NCI-H1092 (cell line): ENCODE results near the gene AGBL1.

ENCODE experiments used
- DNase-seq: peaks from one replicate; lab custom pipeline; 2025; lab: John Stamatoyannopoulos, UW

Gene AGBL1

DNA sequence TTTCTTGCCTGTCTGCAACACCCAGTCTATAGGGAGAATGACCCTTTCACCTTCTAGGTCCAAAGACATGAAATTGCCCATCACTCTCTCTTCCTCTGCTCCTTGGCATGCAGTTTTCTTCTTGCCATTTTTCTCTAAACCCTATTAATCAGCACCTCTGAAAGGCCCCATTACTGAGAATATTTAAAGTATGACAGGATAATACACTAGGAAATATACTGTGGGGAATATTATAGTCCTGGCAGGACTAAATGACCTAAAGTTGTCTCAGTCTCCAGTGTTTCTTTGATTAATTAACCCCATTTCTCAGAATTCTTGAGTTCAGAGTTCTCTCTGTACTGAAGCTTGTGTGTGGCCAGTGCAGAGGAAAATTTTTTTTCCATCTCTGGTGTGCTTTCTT, 730.7 kb downstream of the AGBL1 start:
- no peak for DNase-seq

GRCh38 chr15:86813892-86814291, 734.2 kb downstream of the AGBL1 start:
- DNase-seq: no peak

DNA sequence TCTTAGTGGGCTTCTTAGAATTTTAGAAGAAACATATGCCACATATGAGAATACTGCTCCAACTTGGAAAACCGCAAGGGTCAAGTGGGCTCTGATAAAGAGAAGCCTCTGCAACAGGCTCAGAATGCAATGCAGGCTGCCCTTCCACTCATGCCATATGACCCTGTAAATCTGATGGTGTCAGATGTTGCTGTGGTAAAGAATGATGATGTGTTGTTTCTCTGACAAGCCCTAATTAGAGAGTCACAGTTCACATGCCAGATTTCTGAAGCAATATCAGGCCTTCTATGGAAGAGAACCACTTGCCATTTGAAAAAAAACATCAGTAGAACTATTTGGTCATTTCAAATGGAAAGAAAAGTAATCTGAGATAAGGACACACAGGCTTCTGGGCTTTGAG, 749.6 kb downstream of the AGBL1 start:
- no peak for DNase-seq

DNA sequence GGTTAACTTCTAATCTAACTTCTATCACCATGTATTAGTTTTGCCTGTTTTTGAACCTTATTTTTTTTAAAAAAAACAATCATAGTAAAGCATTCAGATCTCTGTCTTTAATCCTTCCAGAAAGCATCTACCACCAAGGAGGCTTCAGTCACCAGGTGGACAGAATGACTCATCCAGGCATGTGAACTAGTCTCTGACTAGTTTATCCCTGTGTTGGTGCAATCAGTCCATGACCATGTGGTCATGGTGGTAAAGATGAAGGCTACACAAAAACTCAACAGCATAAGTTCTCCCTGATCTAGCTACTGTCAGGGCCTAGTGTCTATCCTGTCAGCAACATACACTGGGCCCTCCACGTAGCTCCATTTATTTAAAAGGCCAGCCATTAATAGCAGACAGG, 750.6 kb downstream of the AGBL1 start:
- DNase-seq: no peak

DNA sequence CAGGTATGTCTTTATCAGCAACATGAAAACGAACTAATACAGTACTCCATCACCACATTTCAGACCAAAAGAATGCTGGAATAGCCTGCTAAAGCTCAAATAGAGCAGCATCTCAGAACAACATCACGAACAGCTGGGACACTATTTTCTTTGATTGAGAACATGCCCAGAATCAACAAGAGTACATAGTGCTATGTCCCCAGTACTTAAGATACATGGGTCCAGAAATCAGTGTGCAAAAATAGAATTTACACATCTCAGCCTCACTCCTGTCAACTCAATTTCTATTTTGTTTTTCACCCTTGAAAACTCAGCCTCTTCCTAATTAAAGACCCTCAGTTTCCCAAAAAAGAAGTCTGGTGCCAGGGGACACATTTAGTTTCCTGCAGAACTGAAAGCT, 753.9 kb downstream of the AGBL1 start:
- no peak for DNase-seq

- DNase-seq: no peak
These were observed 754.6 kb downstream of the AGBL1 start for GRCh38 chr15:86834115-86834863.

- no peak for DNase-seq
These were observed 757.8 kb downstream of the AGBL1 start for GRCh38 chr15:86837294-86838061.

- no peak for DNase-seq
These were observed 759.8 kb downstream of the AGBL1 start for GRCh38 chr15:86839502-86839901.

DNA sequence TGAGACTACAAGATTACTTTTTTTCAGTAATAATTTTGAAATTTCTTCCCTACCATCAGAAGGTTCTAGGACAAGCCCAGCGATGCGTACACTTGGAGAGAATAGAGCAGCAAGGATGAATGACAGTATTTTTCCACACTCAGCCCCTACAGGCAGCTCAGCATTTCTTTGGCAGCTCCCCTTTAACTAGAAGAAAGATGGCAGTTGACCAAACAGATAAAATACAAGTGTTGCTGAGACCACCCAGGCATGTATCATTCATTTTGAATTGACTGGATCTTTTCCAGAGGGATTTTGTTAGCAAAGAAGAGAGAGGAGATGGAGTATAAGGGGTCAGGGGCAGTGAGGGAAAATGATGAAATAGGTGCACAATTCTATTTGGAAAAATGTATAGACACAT, 761.3 kb downstream of the AGBL1 start:
- DNase-seq: no peak

- no peak for DNase-seq
These were observed 762.5 kb downstream of the AGBL1 start for GRCh38 chr15:86842199-86842598.

- DNase-seq: no peak
These were observed 766.4 kb downstream of the AGBL1 start for GRCh38 chr15:86846036-86846435.

DNA sequence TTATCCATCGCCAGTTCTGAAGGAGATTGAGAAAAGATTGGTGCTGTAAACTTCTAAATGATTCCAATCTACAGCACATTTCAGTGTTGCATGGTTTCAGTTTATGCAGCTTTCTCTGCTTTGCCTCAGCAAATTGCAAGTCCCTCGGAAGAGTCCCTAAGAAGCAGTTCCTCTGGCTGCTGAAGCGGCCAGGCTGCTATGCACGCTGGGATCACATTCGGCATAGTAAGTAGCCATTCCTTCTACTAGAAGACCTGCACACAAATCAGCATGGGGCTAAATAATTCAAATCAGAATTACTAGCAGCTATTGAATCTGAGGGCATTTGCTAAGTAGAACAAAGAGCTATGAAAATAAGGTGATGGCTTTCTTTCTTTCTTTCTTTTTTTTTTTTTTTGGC, 769.5 kb downstream of the AGBL1 start:
- no peak for DNase-seq

DNA sequence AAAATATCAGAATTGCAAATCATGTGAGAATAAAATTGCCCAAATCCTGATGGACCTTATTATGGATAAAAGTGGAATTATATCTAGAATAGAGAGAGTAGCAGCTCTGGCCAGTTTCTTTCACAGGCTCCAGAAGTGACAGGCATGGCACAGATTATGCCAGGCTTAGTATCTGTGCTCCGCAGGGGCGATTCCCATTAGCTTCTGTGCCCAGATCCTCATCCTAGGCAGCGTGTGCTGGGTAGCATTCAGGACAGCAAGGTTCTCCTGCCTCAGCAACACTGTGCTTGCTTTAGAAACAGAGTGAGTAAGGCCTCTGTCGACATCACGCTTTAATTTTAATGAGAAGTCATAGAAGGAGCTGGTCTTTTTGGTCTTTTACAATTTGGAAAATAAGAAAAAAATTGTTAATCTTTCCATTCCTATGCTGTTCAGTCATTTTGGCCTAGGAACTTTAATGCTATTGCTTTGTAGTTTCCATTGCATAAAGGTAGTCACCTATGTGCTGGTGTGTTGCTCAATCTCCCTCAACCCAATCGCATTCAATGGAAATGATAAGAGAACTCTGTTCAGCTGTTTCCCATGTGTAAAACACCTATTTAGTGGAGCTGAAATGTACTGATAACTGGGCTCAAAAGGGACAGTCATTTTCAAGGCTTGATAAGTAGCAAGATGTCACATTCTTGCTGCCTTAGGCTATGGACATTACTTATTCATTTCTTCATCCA, 770.1 kb downstream of the AGBL1 start:
- DNase-seq: no peak

DNA sequence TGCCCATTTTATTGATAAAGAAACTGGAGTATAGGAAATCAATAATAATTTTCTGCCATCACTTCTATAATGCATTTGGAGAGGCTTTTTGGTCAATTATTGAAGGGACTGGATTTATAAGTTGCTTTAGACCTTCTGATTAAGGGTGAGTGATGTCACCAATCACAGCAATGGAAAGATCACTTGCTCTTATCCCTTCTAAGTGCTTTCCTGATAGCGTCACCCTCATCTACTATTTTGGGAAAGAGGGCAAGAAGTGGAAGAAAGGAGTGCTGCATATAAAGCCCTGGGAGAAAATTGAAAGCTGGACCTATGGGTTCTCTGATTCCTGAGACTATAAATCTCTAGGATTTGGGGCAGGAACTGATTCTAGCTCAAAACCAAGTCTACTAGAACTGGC, 771.3 kb downstream of the AGBL1 start:
- DNase-seq: no peak

- no peak for DNase-seq
These were observed 773.1 kb downstream of the AGBL1 start for GRCh38 chr15:86852741-86853140.

DNA sequence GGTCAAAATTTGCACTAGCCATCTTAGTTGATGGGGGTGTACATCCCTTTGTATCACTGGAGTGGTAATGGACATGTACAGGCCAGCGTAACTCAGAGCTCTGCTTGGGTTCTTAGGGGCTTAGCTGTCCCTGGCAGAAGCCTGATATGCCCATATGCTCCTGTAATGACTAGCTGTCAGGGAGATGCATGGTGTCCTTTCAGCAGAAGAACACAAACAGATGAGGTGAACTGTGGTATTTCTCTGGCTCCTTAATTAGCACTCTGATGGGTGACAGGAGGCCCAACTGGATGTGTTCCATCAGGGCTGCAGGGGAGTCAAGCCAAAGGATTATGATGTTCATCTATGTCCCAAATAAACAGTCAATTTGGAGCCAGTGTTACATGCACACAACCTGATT, 774.5 kb downstream of the AGBL1 start:
- no peak for DNase-seq

- no peak for DNase-seq
These were observed 775.9 kb downstream of the AGBL1 start for GRCh38 chr15:86855307-86856291.

- no peak for DNase-seq
These were observed 778.0 kb downstream of the AGBL1 start for GRCh38 chr15:86857701-86858100.

GRCh38 chr15:86863226-86863915, 783.7 kb downstream of the AGBL1 start:
- DNase-seq: no peak

- DNase-seq: no peak
These were observed 786.2 kb downstream of the AGBL1 start for GRCh38 chr15:86865920-86866319.

DNA sequence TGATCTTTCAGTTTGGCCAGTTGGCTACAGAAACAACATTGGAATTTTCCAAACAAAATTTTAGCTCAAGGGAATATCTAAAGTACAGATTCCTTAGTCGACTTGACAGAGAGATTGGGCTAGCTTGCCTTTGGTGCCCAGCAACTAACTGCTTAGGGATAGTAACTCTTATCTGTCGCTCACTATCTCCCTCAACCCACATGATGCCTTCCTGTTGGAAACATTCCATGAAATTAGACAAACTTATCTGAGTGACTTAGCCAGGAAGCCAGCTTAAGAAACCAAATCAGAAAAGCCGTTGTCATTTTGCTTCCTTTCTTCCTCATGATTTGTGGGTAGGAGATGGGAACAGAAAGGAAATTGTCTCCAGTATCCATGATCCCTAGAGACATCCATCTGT, 791.2 kb downstream of the AGBL1 start:
- no peak for DNase-seq
